Mucosa of gallbladder (tissue), 1 donor: Measurements from ENCODE around the gene WFDC12. TPM values are rescaled to one million over a fixed set of nuclear protein-coding genes. Genes with fewer than 3 reads are reported as not detected.

Source experiments
- DNase-seq: peaks from one replicate; pipeline ENCODE4 v3.0.0-alpha.2; 2020; ENCODE audit warnings: low spot score
- total RNA-seq: library from RNA; stranded (reverse); gene quantifications from one replicate; pipeline ENCODE4 v1.2.1, GENCODE V29; 2021
- donor health status: DM: no; HTN: no; CAD: no.

WFDC12 gene
- total RNA-seq, 1 donor from 2014 or later, result not detected

DNA sequence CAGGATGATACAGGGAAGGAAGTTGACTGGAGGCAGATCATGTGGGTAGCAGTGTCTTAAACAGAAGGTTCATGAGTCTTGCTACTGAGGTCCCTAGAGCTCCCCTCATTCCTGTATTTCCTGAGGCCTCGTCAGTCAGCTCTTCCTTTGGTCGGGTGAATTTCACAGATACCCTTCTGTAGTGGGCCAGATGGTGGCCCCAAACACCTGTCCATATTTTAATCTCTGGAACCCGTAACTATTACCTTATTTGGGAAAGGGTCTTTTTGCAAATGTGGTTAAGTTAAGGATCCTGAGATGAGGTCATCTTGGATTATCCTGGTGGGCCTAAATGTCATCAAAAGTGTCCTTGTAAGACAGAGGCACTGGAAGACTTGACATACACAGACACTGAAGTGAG, 32.9 kb downstream of the WFDC12 start:
- no peak for DNase-seq

DNA sequence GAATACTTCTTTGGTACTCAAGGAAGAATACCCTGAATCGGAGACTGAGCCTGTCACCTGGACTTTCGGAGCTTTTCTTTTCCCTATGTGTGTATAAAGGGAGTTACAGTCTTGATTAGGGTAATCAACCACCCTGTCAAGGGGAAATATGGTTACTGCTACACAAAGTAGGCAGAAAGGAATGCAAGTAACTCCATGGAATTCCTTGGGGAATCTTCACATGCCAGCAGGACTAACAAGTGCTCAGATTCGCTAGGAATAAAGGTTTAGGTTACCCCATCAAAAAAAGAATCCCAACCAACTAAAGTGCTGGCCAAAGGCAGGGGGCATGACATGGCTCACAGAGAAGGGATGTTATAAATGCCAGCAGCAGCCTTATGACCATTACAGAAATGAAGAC, 33.8 kb downstream of the WFDC12 start:
- no peak for DNase-seq

DNA sequence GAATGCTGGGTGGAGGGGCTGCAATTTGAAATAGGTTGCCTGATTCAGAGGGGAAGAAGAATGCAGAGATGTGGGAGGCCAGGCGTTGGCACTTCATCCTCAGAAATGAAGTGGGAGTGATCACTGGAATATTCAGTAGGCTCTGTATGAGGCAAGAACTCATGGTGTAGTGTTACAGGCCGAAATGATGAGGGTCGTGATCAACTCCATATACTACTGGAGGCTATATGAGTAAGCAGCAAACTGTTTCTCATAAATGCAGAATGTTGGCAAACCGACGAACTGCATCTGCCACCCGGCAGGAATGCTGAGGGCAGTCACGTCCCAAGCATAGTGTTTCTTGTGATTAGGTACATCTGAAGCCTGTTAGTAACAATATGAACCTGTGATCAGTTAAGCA, 36.0 kb downstream of the WFDC12 start:
- DNase-seq, result no peak

DNA sequence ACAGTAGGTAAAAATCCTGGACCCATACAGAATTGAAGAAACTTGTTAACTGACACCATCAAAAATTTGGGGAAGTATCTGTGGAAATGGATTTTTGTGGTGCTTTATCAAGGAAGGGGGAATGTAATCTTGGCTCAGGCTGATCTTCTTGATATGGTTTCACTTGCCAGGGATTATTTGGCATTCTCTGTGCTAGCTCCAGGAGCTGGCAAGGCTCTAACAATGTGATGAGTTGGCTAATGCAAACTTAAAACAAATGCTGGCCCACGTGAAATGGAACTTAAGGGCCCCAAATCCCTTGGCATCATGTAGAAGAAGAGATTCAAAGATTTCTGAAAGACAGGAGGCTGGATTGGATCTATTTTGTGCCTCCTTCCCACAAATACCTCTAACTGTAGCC, 36.5 kb downstream of the WFDC12 start:
- DNase-seq, result no peak

DNA sequence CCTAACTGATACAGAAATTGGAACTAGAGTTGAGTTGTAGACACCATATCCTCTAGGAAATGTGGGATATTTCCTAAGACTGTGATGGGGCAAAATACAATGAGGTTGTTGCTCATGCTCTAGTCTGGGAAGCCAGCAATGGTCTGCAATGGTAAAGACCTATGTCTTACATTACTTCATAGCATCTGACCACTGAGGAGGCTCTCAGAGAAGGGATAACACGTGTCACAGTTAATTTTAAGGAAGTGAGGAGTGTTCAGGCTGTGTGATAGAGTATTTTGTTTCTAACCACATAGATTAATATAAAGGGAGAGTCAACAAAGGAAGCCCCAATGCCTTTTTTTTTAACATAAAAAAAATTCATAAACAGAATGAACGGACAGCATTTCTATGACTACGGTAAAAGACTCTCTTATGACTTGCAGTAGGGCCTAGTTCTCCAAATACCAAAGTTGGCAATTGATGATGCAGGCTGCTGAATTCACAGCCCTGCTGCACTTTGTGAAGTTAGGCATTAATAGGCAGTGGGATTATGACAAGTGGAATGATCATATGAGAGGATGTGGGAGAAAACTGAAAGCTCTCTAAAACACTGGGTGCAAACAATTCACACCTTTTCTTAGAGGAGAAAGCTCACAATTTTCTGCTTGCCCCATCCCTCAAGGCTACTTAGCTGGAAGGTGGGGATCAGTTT, 37.0 kb downstream of the WFDC12 start:
- no peak for DNase-seq

DNA sequence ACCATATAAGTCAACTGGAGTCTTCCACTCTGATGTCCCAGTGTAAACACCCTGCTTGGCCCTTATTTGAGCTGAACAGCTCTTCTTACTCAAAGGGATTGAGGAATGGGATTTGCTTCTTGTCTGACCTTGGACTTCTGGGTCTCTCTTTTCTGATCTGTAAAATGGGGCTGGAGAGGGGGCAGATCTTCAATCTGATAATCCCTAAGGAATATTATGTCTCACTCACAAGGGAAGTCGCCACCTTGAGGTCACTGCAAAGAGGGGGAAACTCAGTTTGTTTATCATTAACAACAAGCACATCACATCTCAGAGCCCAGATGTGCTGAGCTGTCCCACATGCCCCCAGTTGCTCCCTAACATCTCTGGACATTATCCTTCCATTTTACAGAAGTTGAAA, 38.4 kb downstream of the WFDC12 start:
- DNase-seq, result no peak

DNA sequence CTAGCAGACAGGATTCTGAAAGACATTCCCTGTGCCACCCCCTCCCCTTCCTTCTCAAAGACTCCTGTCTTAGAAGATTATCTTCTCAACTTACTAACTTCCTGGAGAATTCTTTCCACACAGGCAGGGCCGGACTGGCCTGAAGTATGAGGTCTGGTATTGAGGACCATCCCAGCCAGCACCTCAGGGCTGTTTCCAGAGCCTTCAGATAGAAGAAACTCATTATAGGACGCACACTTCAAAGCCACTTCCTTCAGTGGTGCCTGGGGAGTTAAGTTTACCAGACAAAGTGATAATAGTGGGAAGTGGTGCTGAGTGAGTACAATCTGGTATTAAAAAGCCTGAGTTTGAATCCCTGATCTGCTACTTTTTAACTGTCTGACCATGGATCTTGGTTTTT, 39.0 kb downstream of the WFDC12 start:
- no peak for DNase-seq

DNA sequence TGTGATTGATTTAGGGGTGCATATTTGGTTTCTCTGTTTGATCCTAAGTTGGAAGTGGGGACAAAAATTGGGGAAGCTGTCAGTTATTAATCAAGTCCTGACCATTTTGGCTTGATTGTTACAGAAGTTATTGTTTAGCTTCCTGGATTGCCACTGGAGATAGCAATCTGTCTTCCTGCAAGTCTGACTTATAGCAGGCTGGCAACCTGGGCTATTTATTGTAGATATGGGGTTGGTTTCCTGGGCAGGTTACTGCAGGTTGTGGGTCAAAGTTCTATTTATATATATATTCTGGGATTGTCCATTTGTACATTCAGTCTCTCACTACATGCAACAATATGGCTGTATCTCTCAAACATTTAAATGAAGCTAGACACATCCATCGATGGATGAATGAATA, 41.1 kb downstream of the WFDC12 start:
- no peak for DNase-seq

DNA sequence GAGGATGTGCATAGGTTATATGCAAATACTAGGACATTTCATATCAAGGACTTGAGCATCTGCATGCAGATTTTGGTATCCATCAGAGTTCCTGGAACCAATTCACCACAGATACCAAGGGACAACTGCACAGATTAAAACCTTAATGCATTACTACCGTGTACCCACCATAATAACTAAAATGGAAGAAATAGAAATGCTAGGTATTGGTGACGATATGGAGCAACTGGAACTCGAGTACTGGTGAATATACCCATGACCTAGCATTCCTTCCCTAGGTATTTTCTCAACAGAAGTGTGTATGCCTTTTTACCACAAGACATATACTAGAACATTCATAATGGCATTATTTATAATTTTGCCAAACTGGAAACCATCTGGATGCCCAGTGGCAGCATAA, 41.8 kb downstream of the WFDC12 start:
- DNase-seq, result no peak

DNA sequence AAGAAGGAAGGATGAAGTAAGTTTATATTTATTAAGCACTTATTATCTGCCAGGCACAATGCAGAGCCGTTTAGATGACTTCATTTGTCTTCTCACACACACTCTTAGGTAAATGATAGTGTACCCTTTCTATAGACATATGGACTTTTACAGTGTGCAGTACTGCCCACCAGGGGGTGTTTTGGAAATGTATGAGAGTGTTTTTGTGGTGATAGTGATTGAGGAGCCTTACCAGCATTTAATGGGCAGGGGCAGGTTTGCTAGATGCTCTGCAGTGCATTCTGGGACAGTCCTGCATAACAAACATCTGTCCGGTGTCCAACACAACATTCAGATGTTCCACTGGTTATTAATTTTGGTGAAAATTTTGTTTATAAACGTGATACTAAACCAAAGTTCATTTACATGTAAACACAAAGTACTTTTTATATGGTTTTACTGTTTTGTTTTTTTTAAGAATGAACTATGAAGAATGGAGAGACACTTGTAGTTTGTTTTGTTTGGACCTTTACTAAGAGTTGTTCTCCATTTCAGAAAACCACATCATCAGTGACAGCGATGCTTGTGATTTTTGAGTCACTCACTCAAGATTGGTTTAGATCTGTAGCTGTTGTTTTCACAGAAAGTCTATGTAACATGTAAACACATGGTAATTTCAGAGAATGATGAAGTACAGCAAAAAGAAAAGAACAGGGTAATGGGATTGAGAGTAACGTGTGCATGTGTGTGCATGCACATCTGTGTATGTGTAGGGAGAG, 43.2 kb downstream of the WFDC12 start:
- no peak for DNase-seq

DNA sequence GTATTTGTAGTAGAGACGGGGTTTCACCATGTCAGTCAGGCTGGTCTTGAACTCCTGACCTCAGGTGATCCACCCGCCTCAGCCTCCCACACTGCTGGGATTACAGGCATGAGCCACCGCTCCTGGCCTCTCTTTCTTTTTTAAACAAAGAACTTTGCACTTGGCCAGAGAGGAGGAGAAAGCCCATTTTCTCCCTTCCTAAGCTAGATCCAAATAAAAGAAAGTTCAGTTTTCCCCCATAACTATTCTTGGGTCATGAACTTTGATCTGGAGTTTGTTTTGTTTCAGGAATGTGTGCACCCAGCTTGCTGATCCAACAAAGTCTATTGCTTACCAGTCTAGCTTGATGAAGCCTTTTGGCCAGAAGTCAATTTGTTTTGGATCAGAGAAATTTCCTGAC, 46.7 kb downstream of the WFDC12 start:
- DNase-seq, result no peak

Other genes with a start within 250 kb of the WFDC12 start
- 178 TPM for gene YWHAB, start 238.8 kb downstream of the WFDC12 start, total RNA-seq
- gene PABPC1L, start 214.4 kb downstream of the WFDC12 start, total RNA-seq, result 64.4 TPM
- gene TOMM34, start 164.1 kb downstream of the WFDC12 start, total RNA-seq, result 21.4 TPM
- 29.3 TPM for gene STK4, start 158.0 kb downstream of the WFDC12 start, total RNA-seq
- gene KCNS1, start 23.3 kb downstream of the WFDC12 start, total RNA-seq, result 11.2 TPM
- gene WFDC5, start 9.3 kb downstream of the WFDC12 start, total RNA-seq, result not detected
- not detected for gene PI3, start 50.4 kb upstream of the WFDC12 start, total RNA-seq
- gene SEMG1, start 82.6 kb upstream of the WFDC12 start, total RNA-seq, result 1.1 TPM
- gene SEMG2, start 96.9 kb upstream of the WFDC12 start, total RNA-seq, result not detected
- 548 TPM for gene SLPI, start 130.1 kb upstream of the WFDC12 start, total RNA-seq
- gene RBPJL, start 182.4 kb upstream of the WFDC12 start, total RNA-seq, result 0.26 TPM
- gene MATN4, start 183.8 kb upstream of the WFDC12 start, total RNA-seq, result 0.09 TPM
- gene SDC4, start 224.0 kb upstream of the WFDC12 start, total RNA-seq, result 118 TPM
- gene SYS1, start 238.7 kb upstream of the WFDC12 start, total RNA-seq, result 41.3 TPM